RPMI8226 (cell line): ENCODE results near the gene LEPR.

Source experiments
- DNase-seq: peaks from one replicate; pipeline ENCODE4 v3.0.0-alpha.2; 2015

The LEPR gene

DNA sequence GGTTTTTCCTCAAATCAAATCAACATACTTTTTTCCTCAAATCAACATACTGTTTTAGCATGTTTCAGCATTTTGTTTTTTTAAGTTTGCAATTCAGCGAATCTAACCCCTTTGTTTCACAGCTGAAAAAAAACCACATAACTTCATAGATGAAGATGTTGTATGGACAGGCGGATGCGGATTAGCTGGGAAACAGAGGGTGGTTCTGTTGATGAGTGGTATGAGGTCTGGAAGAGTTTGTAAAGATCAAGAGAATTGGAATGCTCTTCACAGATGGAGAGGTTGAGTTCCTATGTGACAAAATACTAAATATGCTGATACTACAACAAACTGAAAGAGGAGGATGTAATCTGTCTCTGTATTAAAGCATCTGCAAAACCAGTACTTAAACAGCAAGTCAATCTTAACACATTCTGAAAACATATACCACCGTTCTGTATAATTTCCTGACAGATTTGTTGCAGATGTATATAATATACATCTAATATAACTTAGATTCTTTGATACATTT is 10.6 kb upstream of the LEPR start:
- no peak for DNase-seq

GRCh38 chr1:65412256-65412983 is 8.0 kb upstream of the LEPR start:
- no peak for DNase-seq

GRCh38 chr1:65412984-65413375 is 7.5 kb upstream of the LEPR start:
- no peak for DNase-seq

GRCh38 chr1:65414538-65414937 is 5.9 kb upstream of the LEPR start:
- no peak for DNase-seq

GRCh38 chr1:65416767-65417166 is 3.7 kb upstream of the LEPR start:
- DNase-seq = no peak

GRCh38 chr1:65417729-65418128 is 2.7 kb upstream of the LEPR start:
- no peak for DNase-seq

- no peak for DNase-seq
Measured at GRCh38 chr1:65418522-65419185, 1.8 kb upstream of the LEPR start.

- peak; percentile 99 for DNase-seq
Measured at GRCh38 chr1:65419681-65420589, 533 bp upstream of the LEPR start.

DNA sequence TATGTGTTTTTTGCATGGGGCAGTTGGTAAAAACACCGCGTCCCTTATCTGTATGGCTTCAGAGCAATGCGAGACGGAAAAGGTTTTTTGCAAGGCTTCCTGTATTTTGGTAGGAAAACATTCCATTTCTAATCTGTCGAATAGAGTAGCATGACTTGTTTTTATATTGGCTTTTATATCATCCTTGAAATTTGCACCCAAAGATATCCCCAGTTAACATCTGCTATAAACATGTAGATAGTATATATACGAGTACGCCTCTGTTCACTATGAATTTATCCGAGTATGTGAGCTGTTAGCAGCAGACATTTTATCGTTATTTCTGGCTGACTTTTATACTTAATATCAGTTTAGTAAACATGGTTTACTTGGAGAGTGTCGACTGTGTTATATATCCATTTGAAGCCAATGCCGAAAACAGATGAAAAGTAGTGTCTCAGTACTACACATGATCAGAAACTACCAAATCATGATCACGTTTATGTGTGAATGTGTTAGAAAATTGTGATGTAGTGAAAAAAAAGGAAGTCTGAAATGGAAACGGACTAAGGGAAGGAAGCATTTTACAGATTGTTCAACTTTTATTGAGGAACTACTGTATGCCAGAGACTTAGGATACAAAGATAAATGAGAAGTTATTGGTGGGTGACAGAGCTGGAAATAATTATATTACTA is 1.0 kb downstream of the LEPR start:
- peak; percentile 23 for DNase-seq

- DNase-seq = no peak
Measured at GRCh38 chr1:65422241-65423203, 2.1 kb downstream of the LEPR start.

- no peak for DNase-seq
Measured at GRCh38 chr1:65423884-65424572, 3.6 kb downstream of the LEPR start.

DNA sequence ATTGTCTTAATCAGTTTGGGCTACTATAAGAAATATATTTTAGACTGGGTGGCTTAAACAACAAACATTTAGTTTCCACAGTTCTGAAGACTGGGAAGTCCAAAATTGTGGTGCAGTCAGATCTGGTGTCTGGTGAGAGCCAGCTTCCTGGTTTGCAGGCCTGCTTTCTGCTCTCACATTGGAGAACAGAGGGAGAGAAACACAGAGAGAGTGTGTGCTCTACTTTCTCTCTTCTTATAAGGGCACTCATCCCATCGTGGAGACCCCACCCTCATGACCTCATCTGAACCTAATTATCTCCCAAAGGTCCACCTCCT is 4.1 kb downstream of the LEPR start:
- no peak for DNase-seq

DNA sequence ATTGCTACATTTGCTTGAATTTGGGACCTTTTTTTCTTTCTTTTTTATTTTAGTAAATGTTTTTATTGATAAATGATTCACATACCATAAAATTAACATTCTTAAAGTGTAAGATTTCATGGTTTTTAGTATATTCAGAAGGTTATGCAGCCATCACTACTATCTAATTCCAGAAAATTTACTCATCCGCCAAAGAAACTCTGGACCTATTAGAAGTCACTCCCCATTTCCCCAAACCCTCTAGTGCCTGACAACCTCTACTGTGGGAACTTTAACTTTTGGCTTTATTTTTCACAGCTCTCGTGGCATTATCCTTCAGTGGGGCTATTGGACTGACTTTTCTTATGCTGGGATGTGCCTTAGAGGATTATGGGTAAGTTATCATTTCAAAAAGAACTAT is 4.5 kb downstream of the LEPR start:
- DNase-seq = no peak

GRCh38 chr1:65425697-65426096 is 5.2 kb downstream of the LEPR start:
- DNase-seq = no peak

GRCh38 chr1:65429078-65429477 is 8.6 kb downstream of the LEPR start:
- no peak for DNase-seq

DNA sequence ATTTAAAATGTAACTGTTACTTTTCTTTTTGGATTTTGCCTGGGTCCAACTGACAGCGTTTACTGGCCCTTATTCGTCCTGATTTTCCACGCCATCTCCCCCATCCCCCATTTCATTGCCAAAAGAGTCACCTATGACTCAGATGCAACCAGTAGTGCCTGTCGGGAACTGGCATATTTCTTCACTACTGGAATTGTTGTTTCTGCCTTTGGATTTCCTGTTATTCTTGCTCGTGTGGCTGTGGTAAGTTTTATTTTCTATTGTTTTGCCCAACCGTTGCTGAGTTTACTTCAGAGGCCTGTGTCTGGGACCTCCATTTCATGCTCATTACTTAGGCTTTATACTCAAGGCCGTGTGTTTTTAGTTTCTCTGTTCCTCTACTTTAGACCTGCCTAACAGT is 9.3 kb downstream of the LEPR start:
- no peak for DNase-seq

GRCh38 chr1:65431111-65431705 is 10.7 kb downstream of the LEPR start:
- peak; percentile 52 for DNase-seq

GRCh38 chr1:65432918-65433317 is 12.4 kb downstream of the LEPR start:
- no peak for DNase-seq

- no peak for DNase-seq
Measured at GRCh38 chr1:65434255-65434654, 13.8 kb downstream of the LEPR start.

DNA sequence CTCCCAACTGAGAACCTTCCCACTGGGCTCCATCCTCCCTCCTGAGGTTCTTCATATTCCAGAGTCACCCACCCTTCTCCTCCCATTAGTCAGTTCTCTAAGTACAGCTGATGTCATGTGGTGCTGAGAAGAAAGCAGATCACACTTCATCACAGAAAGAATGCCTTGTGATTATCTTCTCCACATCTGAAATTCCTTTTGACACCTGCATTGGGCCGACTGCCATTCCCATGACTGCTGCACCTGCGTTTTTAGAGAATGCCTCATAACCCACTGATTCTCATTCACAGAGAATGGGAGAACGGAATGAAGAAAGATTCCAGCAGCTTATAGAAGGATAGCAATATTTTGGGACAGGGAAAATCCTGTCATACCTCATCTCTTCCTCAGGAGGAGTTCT is 14.3 kb downstream of the LEPR start:
- no peak for DNase-seq

- DNase-seq = no peak
Measured at GRCh38 chr1:65435987-65436386, 15.5 kb downstream of the LEPR start.
